SIG-M5 (cell line): ENCODE measurements around the gene GPR78.

ENCODE experiments used
- DNase-seq: peaks from one replicate; lab custom pipeline; 2025; lab: John Stamatoyannopoulos, UW

The GPR78 gene

GRCh38 chr4:8586671-8587468, 6.7 kb downstream of the GPR78 start:
- no peak for DNase-seq

- no peak for DNase-seq
Observed at GRCh38 chr4:8587469-8588195, 7.4 kb downstream of the GPR78 start.

GRCh38 chr4:8588196-8588470, 7.9 kb downstream of the GPR78 start:
- no peak for DNase-seq

- no peak for DNase-seq
Observed at GRCh38 chr4:8589336-8589735, 9.1 kb downstream of the GPR78 start.

- no peak for DNase-seq
Observed at GRCh38 chr4:8589823-8590545, 9.8 kb downstream of the GPR78 start.

- no peak for DNase-seq
Observed at GRCh38 chr4:8590546-8590880, 10.3 kb downstream of the GPR78 start.

- no peak for DNase-seq
Observed at GRCh38 chr4:8591114-8591513, 10.9 kb downstream of the GPR78 start.

- DNase-seq, result no peak
Observed at GRCh38 chr4:8591626-8592365, 11.6 kb downstream of the GPR78 start.

- no peak for DNase-seq
Observed at GRCh38 chr4:8592366-8593263, 12.4 kb downstream of the GPR78 start, which contains the start of gene CPZ. Gene CPZ, plus strand, starts transcription at chr4:8592765. Its CDS starts 69 bp downstream, at chr4:8592834.

- no peak for DNase-seq
Observed at GRCh38 chr4:8593264-8594096, 13.3 kb downstream of the GPR78 start.

- no peak for DNase-seq
Observed at GRCh38 chr4:8594097-8595038, 14.2 kb downstream of the GPR78 start.

GRCh38 chr4:8595237-8596087, 15.3 kb downstream of the GPR78 start:
- DNase-seq, result no peak

GRCh38 chr4:8596891-8597290, 16.7 kb downstream of the GPR78 start:
- no peak for DNase-seq

GRCh38 chr4:8597319-8597718, 17.1 kb downstream of the GPR78 start:
- no peak for DNase-seq

GRCh38 chr4:8597791-8598190, 17.6 kb downstream of the GPR78 start:
- DNase-seq, result no peak

GRCh38 chr4:8598391-8599090, 18.3 kb downstream of the GPR78 start:
- DNase-seq, result no peak

- DNase-seq, result no peak
Observed at GRCh38 chr4:8599091-8599460, 18.9 kb downstream of the GPR78 start.

- DNase-seq, result no peak
Observed at GRCh38 chr4:8599657-8600056, 19.5 kb downstream of the GPR78 start.
